NT2/D1 (cell line): ENCODE results near the gene MTERF2.

Source experiments
- SUZ12 ChIP-seq: IDR thresholded peaks from 2 replicates; pipeline ENCODE4 v1.6.1; 2011; ENCODE audit not compliant: insufficient read length, insufficient read depth; ENCODE audit errors: extremely low read depth
- YY1 ChIP-seq: IDR thresholded peaks from 2 replicates; pipeline ENCODE4 v1.6.1; 2011; ENCODE audit not compliant: insufficient read length, insufficient read depth
- ZNF274 ChIP-seq: IDR thresholded peaks from 2 replicates; pipeline ENCODE4 v1.6.1; 2011; ENCODE audit warnings: mild to moderate bottlenecking, low read depth, low read length

DNA sequence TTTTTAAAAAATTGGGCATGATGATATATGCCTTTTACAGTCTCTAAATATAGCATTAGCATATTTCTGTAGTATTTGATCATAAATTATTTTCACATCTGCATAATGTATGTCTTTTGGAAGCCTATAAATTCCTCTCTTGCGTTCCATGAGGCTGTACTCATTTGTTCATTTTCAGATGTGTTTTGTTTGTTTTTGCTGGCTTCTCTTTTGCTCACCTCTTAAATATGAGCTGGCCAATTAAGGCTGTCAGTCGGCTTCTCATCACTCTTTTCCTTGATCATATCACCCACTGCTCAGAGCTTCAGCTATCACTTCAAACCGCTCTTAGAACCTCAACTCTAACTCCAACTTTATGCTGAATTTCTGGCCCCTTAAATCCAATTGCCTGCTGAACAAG lies 24.7 kb downstream of the MTERF2 start:
- TF ChIP-seq YY1 (no peak), ZNF274 (no peak), SUZ12 (no peak)
